Liver (tissue), 9 donors: ENCODE measurements around the gene DMRTB1. TPM values are rescaled to one million over a fixed set of nuclear protein-coding genes. Genes with fewer than 3 reads are reported as not detected.

ENCODE experiments used
- DNase-seq: peaks from one replicate; pipeline ENCODE4 v3.0.0-alpha.2; 2017; ENCODE audit warnings: low spot score
- H3K27ac ChIP-seq, 2 donors: one replicate each; pipeline ENCODE4 v1.7.0; 2013; ENCODE audit warnings: inconsistent platforms in 2 of 2, low read length in 2 of 2, control low read depth in 1 of 2, low read depth in 1 of 2, mild to moderate bottlenecking in 1 of 2
- H3K27me3 ChIP-seq, 4 donors: one replicate each; pipeline versions ENCODE4 v1.6.1 to v1.7.0; 2013; ENCODE audit warnings: low read length in 3 of 4, inconsistent platforms in 1 of 4, mild to moderate bottlenecking in 1 of 4, moderate library complexity in 1 of 4; ENCODE audit not compliant: control insufficient read depth in 4 of 4, insufficient read depth in 4 of 4
- H3K36me3 ChIP-seq, 4 donors: one replicate each; pipeline versions ENCODE4 v1.6.1 to v1.7.0; 2013; ENCODE audit warnings: low read length in 3 of 4, mild to moderate bottlenecking in 3 of 4, low read depth in 1 of 4, moderate library complexity in 1 of 4; ENCODE audit not compliant: control insufficient read depth in 4 of 4, insufficient read depth in 3 of 4
- H3K4me1 ChIP-seq, 4 donors: one replicate each; pipeline versions ENCODE4 v1.6.1 to v1.7.0; 2013; ENCODE audit warnings: low read length in 3 of 4, mild to moderate bottlenecking in 3 of 4, moderate library complexity in 1 of 4; ENCODE audit not compliant: control insufficient read depth in 4 of 4, insufficient read depth in 4 of 4
- H3K4me3 ChIP-seq, 3 donors: one replicate each; pipeline versions ENCODE4 v1.6.1 to v1.7.0; 2013; ENCODE audit warnings: low read length in 3 of 3, control low read depth in 1 of 3, low read depth in 1 of 3, mild to moderate bottlenecking in 1 of 3
- H3K9ac ChIP-seq, 2 donors: one replicate each; pipeline ENCODE4 v1.7.0; 2013; ENCODE audit warnings: low read length in 2 of 2, mild to moderate bottlenecking in 2 of 2, moderate library complexity in 2 of 2, control low read depth in 1 of 2, low read depth in 1 of 2
- H3K9me3 ChIP-seq, 4 donors: one replicate each; pipeline versions ENCODE4 v1.6.1 to v1.7.0; 2013; ENCODE audit warnings: low read length in 3 of 4; ENCODE audit not compliant: control insufficient read depth in 4 of 4
- ATF3 ChIP-seq: IDR thresholded peaks from 2 replicates; pipeline ENCODE4 v1.6.1; 2016; ENCODE audit warnings: antibody characterized with exemption
- CTCF ChIP-seq: fragments of 150-350 bp; IDR thresholded peaks from 2 replicates; pipeline ENCODE4 v1.5.1; 2017; ENCODE audit warnings: improper control_type of control experiment, low read depth, low read length; ENCODE audit not compliant: missing input control
- EGR1 ChIP-seq, 2 donors: IDR thresholded peaks; 2 replicates each; pipeline ENCODE4 v1.6.1; 2016 to 2018; ENCODE audit warnings: antibody characterized with exemption in 2 of 2, low read depth in 2 of 2
- FOXA1 ChIP-seq: IDR thresholded peaks from 2 replicates; pipeline ENCODE4 v1.6.1; 2016; ENCODE audit warnings: antibody characterized with exemption
- HNF4A ChIP-seq, 2 donors: conservative IDR thresholded peaks; 2 replicates each; pipeline ENCODE4 v1.6.1; 2016; ENCODE audit warnings: antibody characterized with exemption in 2 of 2, mild to moderate bottlenecking in 2 of 2
- HNF4G ChIP-seq: IDR thresholded peaks from 2 replicates; pipeline ENCODE4 v1.6.1; 2016; ENCODE audit warnings: antibody characterized with exemption
- JUND ChIP-seq, 2 donors: IDR thresholded peaks; 2 replicates each; pipeline ENCODE4 v1.6.1; 2016; ENCODE audit warnings: antibody characterized with exemption in 2 of 2
- RAD21 ChIP-seq, 2 donors: IDR thresholded peaks; 2 replicates each; pipeline ENCODE4 v1.6.1; 2016; ENCODE audit warnings: antibody characterized with exemption in 2 of 2, mild to moderate bottlenecking in 2 of 2
- RXRA ChIP-seq, 2 donors: IDR thresholded peaks; 2 replicates each; pipeline ENCODE4 v1.6.1; 2017 to 2018; ENCODE audit warnings: antibody characterized with exemption in 2 of 2, mild to moderate bottlenecking in 1 of 2
- SP1 ChIP-seq: IDR thresholded peaks from 2 replicates; pipeline ENCODE4 v1.6.1; 2018; ENCODE audit warnings: antibody characterized with exemption, mild to moderate bottlenecking
- YY1 ChIP-seq: IDR thresholded peaks from 2 replicates; pipeline ENCODE4 v1.6.1; 2016; ENCODE audit warnings: antibody characterized with exemption, mild to moderate bottlenecking
- ZBTB33 ChIP-seq: IDR thresholded peaks from 2 replicates; pipeline ENCODE4 v1.6.1; 2016; ENCODE audit warnings: antibody characterized with exemption
- WGBS: extraction: QIAGEN DNeasy Blood & Tissue Kit; methylation state at CpG from one replicate; pipeline ENCODE4 v1.1.7; 2013; 5-methylcytosine and 5-hydroxymethylcytosine counted together
- polyA plus RNA-seq, 2 donors: library from polyadenylated mRNA; stranded (reverse) in 1 of 2; unstranded in 1 of 2; fragments of 200-250 nt in 1 of 2; fragments of >200 nt in 1 of 2; fragmentation: Nextera tagmentation in 1 of 2; extraction: Ambion mirVana in 1 of 2; gene quantifications; one replicate each; pipeline versions ENCODE4 v1.2.1 to v1.2.3, GENCODE V29; 2013 to 2015
- total RNA-seq, 2 donors: library from RNA; depleted of rRNA; stranded (reverse); fragments of >200 nt; gene quantifications; one replicate each; pipeline ENCODE4 v1.2.3, GENCODE V29; 2014
- donor health status: healthy.
- donor health status: healthy.
- donor health status: healthy.
- donor health status: healthy.
- donor health status: healthy.

The DMRTB1 gene
- total and polyA plus RNA-seq, 4 donors: not detected

GRCh38 chr1:53462769-53463501 is 3.7 kb downstream of the DMRTB1 start (continued):
- TF ChIP-seq CTCF (no peak), ZBTB33 (no peak)

GRCh38 chr1:53463961-53464899 is 5.0 kb downstream of the DMRTB1 start:
- Histone ChIP-seq H3K27me3 (no peaks in the 10 kb centered on the region), H3K9me3 (no peaks in the 10 kb centered on the region), H3K9ac (no peak overlapping the region), H3K4me1 (no peaks in the 10 kb centered on the region), H3K36me3 (no peaks in the 10 kb centered on the region), H3K4me3 (no peak overlapping the region), H3K27ac (no peak overlapping the region)
- 87% methylated on average over 24 of the region's 24 CpGs for WGBS
- DNase-seq: no peak
- TF ChIP-seq ATF3 (no peak), FOXA1 (no peak), YY1 (no peak)

GRCh38 chr1:53465023-53465957 is 6.1 kb downstream of the DMRTB1 start:
- H3K36me3 ChIP-seq: no peaks in the 10 kb centered on the region
- H3K27me3 ChIP-seq: no peaks in the 10 kb centered on the region
- H3K9ac ChIP-seq: no peak overlapping the region
- no peaks in the 10 kb centered on the region for H3K4me1 ChIP-seq
- WGBS: 67% methylated on average over 4 of the region's 4 CpGs
- no peak overlapping the region for H3K4me3 ChIP-seq
- H3K27ac ChIP-seq: no peak overlapping the region
- no peak for DNase-seq
- no peaks in the 10 kb centered on the region for H3K9me3 ChIP-seq
- no peak for TF ChIP-seq CTCF
- no peak for TF ChIP-seq FOXA1
- no peak for TF ChIP-seq EGR1 (IDR thresholded peaks at IDR 0.05; ENCODE audit: low read depth in 2 of 2)
- no peak for TF ChIP-seq RAD21 (IDR thresholded peaks at IDR 0.05)
- no peak for TF ChIP-seq RXRA (IDR thresholded peaks at IDR 0.05)
- no peak for TF ChIP-seq HNF4G
- TF ChIP-seq HNF4A (conservative IDR thresholded peaks at IDR 0.05): no peak
- no peak for TF ChIP-seq JUND (IDR thresholded peaks at IDR 0.05)
- TF ChIP-seq SP1: no peak
- TF ChIP-seq ZBTB33: no peak
